HEK293 (cell line): ENCODE data around the gene CORO7.

ENCODE experiments used
- CTCF ChIP-seq: fragments of 450-650 bp; formaldehyde crosslinking; IDR thresholded peaks from 2 replicates; pipeline ENCODE4 v1.5.1; 2016; ENCODE audit warnings: missing biosample characterization, missing genetic modification characterization
- SP2 ChIP-seq: fragments of 450-650 bp; formaldehyde crosslinking; IDR thresholded peaks from 2 replicates; pipeline ENCODE4 v1.5.1; 2016; ENCODE audit warnings: missing biosample characterization, missing genetic modification characterization
- ZBTB1 ChIP-seq: fragments of 450-650 bp; formaldehyde crosslinking; IDR thresholded peaks from 2 replicates; pipeline ENCODE4 v1.5.1; 2016; ENCODE audit warnings: missing biosample characterization, missing genetic modification characterization
- ZNF701 ChIP-seq: fragments of 450-650 bp; formaldehyde crosslinking; IDR thresholded peaks from 2 replicates; pipeline ENCODE4 v1.5.1; 2016; ENCODE audit warnings: missing biosample characterization, missing genetic modification characterization

- TF ChIP-seq CTCF (peak; percentile 23; the same call in 1 of the 2 replicates), ZNF701 (tag by site-specific recombination) (no peak), SP2 (tag by site-specific recombination) (no peak), ZBTB1 (tag by site-specific recombination) (no peak)
Observed at GRCh38 chr16:4314532-4315185, 101.7 kb downstream of the CORO7 start.
